ENCODE data around the gene CIAPIN1.
"Not testable (repeated sequence)": the region's sequence is repeated elsewhere in the genome, so short reads cannot be mapped to it uniquely, and the experiment has no call there.

Gene CIAPIN1

DNA sequence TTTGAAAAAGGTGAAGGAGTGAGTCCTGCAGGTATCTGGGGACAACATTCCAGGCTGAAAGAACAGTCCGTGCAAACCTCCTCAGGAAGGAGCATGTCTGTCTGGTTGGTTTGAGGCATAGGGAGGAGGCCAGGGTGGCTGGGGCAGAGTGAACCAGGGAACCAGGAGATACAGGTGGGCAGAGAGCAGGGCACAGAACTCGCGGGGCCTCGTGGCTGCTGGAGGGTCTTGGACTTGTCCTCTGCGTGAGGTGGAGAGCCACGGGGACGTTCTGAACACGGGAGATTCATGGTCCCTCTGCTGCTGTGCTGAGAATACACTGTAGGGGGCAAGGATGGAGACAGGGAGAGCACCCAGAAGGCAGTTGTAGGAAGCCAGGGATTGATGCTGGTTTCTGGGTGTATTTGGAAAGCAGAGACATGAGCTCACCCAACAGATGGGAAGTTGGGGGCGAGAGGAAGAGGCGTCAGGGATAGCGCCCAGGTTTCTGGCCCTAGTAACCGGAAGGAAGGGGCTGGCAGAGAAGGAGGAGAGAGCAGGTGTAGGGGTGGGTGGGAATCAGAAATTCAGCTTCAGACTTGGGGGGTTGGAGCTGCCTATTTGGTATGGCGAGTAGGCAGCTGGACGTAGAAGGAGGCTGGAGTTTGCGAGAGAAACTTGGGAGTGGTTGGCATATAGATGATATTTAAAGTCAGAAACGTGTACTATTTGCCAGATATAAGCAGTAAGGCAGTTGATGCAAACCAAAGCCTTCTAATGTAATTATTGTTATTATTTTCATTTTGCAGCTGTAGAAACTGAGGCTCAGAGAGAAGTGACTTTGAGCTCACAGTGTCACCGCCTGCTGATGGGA is 43.0 kb downstream of the CIAPIN1 start, which contains the start of gene CCL17:
Gene CCL17 (plus strand): TSS at position 803 of the 853 bp plus-strand sequence. CDS start 9,166 bp downstream, outside the sequence.
- no peak for DNase-seq

DNA sequence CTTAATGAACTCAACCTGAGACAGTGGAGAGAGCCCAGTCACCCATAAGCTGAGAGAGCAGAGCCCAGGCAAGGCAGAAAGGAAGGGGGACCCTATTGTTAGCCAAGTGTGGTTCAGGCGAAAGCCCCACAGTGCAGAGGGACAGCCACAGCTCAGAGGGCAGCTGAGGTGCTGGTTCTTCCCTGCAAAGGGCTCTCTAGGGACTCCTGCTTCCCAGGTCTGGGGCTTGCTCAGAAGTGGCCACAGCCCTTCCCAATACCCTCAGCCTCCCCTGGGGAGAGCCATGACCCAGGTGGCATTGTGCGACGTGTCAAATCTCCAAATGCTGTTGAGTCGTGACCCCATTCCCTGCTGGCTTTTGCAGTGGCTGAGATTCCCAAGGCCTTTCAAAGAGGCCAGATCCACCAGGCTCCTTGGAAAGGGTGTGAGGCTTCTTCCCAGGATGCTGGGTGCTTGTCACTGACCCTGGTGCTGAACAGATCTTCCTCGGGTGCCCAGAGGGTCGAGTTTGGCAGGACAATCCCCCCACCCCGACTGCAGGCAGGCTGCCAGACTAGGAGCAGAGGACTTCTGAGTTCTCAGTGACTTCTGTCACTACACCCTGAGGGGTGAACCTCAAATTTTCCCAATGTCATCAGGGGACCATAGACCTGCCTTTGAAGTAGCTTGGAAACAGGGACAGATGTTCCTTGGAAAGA is 45.1 kb downstream of the CIAPIN1 start:
- DNase-seq = no peak

DNA sequence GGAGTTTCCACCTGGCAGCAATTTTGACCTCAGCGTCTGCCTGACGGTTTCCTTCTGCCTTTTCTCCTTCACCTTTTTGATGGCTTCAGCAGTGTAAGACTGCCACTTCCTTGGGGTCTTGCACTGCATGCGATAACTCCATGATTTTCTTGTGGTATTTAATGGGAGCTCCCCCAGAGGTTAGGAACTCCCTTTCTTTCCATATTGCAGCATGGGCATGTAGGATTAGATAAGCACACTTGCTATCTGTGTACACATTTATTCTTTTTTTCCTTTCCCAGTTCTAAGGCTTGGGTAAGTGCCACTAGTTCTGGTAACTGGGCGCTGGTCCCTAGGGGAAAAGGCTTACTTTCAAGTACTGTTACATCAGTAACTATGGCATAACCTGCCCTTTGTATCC is 49.7 kb downstream of the CIAPIN1 start:
- DNase-seq = not testable (repeated sequence)

DNA sequence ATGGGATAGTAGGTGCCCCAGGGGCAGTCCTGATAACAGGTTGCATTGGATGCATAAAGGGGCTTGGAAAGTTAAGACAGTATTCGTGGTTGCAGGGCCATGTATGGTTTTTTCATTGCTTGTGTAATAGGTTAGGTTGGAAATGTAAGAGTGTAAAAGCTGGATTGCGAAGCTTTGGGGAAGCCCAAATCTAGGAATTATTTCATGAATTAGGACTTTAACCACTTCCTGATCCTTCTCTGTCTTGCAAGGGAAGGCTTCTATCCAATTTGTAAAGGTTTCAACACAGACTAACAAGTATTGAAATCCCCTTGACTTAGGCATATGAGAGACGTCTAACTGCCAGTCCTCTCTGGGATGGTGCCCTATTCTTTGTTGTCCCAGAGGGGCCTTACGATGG is 50.4 kb downstream of the CIAPIN1 start:
- no peak for DNase-seq

DNA sequence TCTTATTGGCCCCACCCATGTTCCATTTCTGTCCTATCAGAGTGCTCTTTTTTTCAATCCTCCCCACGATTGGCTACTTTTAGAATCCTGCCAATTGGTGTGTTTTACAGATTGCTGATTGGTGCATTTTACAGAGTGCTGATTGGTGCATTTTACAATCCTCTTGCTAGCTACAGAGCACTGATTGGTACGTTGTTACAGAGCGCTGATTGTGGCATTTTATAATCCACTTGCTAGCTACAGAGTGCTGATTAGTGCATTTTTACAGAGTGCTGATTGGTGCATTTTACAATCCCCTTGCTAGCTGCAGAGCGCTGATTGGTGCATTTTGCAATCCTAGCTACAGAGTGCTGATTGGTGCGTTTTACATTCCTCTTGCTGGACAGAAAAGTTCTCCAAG is 52.2 kb downstream of the CIAPIN1 start:
- DNase-seq = no peak

DNA sequence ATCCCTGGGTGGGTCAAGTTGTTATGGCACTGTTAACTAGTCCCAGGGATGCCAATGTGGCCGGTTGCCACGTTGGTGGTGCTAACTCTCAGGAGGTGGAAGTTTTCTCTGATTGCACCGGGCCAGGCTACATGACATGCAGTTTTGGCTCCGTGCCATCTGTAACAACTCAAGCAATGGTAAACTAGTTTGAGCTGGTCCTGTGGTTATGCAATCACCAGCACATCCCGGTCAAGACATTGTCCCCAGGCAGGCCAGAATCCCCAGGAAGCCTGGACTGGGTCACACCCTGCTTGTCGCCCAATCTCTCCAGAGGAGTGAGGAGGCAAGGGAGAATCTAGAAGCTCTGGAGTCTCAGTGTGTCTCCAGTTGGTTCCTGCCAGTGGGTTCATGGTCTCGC is 52.7 kb downstream of the CIAPIN1 start:
- no peak for DNase-seq

DNA sequence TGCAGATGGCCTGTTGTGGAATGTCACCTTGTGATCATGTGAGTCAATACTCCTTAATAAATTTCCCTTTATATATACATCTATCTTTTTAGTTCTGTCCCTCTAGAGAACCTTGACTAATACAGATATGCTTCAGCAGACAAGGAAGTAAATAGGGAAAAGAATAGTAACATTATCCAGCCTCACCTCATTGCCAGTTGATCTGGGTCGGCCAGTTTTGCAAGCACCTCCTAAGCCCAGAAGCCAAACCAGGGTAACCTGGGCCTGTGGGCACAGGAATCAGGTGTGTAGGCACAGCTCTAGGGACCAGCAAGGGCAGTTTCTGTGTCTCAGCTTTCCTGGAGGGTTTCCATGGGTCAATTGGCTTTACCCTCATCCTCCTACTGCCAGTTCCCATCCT is 54.5 kb downstream of the CIAPIN1 start:
- no peak for DNase-seq

DNA sequence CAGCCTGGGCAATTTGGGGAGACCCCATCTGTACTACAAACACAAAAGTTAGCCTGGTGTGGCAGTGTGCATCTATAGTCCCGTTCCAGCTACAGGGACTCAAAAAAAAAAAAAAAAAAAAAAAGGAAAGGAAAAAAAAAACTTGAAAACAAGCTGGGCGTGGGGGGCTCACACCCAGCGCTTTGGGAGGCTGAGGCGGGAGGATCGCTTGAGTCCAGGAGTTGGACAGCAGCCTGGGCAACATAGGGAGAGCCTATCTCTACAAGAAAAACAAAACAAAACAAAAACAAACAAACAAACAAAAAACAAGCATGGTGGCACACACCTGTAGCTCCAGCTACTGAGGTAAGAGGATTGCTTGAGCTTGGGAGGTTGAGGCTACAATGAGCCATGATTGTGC is 55.5 kb downstream of the CIAPIN1 start:
- no peak for DNase-seq

DNA sequence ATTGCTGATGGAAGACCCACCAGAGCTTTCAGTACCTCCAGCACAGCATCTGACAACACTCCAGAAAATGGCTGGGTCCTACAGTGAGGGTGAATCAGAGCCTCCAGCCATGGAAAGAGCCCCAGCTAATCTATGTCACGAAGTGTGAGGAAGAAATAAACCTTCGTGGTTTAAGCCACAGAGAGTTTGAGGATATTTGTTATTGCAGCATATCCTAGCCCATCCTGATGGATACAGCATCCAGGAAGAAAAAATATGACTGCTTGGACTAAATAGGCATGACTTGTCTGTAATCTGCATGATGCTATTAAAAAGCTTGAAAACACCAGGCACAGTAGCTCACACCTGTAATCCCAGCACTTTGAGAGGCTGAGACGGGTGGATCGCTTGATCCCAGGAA is 55.9 kb downstream of the CIAPIN1 start:
- DNase-seq = no peak

DNA sequence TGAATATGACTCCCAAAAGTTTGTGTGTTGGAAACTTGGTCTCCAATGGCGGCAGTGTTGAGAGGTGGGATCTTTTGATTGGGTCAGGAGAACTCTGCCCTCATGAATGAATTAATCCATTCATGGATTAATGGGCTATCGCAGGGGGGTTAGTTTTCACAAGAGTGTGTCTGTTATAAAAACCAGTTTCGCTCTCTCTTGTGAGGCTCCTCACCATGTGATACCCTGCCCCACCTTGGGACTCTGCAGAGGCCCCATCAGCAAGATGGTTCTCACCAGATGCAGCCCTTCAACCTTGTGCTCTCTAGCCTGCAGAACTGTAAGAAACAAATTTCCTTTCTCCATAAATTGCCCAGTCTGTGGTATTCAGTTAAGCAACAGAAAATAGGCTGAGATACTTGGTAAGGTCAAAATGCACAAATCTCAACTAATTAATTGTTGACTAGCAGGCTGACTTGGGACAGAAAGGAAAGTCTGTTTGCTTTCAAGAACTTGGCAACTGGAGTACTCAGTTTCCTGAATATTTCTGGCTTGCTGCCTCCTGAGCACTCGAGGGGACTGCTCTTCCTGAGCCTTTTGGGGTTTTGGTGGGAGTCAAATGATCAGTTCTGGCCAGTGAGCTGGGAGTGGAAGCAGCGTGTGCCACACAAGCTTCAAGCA is 56.4 kb downstream of the CIAPIN1 start:
- no peak for DNase-seq

DNA sequence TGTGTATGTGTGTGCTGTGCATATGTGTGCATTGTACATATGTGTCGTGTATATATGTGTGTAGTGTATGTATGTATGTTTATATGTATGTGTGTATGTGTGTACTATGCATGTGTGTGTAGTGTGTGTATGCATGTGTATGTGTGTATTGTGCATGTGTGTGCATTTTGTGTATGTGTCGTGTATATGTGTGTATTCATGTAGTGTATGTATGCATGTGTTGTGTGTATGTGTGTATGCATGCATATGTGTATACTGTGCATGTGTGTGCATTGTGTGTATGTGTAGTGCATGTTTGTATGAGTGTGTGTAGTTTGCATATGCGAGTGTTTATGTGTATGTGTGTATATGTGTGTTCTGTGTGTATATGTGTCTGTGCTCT is 58.1 kb downstream of the CIAPIN1 start:
- DNase-seq = no peak

DNA sequence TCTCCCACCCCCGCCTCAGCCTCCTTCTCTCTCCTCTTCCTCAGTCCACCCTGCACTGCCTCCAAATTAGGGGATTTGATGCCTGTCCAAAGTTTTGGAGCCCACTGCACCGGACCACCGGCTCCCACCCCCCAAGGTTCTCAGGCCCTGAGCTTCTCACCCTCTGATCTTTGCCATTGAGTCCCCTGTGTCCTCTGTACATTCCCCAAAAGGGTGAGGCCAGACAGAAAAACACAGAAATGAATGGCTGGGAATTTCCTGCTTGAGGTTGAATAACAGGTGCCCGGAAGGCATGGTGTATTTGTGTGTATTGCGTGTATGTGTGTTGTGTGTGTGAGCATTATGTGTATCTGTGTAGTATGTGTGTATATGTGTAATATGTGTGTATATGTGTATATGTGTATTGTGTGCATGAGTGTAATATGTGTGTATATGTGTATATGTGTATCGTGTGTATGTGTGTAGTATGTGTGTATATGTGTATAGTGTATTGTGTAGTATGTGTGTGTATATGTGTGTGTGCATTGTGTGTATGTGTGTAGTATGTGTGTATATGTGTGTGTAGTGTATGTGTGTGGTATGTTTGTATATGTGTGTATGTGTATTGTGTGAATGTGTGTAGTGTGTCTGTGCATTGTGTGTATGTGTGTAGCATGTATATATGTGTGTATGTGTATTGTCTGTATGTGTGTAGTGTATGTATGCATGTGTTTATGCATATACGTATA is 58.7 kb downstream of the CIAPIN1 start:
- DNase-seq = no peak

DNA sequence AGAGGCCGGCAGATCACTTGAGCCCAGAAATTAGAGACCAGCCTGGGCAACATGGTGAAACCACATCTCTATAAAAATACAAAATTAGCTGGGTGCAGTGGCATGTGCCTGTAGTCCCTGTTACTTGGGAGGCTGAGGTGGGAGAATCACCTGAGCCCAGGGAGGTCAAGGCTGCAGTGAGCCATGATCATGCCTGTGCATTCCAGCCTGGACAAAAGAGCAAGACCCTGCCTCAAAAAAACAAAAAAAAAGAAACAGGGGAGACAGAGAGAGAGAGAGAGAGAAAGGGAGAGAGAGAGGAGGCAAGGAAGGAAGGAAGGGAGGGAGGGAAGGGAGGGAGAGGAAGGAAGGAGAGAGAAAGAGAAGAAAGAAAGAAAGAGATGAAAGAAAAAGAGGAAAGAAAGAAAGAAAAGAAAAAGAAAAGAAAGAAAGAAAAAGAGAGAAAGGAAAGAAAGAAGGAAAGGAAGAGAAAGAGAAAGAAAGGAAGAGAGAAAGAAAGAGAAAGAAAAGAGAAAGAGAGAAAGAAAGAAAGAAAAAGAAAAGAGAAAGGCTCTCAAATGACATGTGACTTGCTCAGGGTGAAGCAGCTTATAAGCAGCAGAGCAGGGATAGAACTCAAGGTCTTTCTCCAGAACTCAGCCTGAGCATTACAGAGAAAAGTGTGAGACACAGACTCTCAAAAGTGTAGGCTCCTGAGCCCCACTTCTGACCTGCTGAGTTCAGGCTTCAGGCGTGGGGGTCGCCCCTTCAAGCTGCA is 59.4 kb downstream of the CIAPIN1 start:
- DNase-seq = no peak

DNA sequence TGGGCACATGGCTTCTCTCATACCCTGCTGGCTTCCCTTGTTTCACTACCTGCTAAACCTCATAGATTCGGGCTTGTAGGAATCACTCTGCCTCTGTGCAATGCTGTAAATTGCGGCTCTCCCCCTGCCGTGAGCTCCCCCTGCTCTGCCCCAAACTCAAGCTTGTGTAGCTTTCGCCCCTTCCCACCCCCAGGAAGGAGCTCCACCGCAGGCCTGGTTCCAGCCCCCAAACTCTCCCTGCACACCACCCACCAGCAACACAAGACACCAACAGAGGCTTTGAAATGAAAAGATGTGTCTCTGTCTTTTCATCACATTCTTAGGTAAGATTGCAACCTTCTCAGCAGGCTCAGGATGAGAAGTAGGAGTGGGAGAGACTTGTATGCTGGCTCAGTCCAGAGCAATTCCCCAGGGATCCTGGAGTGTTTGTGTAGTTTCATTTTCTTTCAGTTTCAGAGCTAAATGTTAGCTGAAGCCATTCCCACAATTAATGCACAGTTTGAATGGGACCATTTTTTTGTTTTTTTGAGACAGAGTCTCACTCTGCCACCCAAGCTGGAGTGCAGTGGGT is 60.7 kb downstream of the CIAPIN1 start:
- DNase-seq = no peak

DNA sequence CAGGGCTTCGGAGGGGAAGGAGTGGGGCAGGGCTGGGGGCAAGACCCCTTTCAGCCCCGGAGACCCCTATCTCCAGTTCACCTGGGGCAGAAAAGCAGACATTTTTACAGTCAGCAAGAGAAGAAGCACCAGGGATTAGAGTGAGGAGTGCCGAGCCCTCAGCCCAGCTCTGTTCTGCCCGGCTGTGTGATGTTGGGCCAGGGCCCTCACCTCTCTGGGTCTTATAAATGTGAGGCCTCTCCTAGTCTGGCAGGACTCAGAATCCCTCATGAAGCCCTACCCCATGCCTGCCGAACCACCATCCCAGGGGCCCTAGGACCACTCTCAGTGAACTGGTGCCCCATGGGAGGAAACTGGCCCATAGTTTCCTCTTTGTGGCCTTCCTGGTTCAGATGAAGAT is 62.1 kb downstream of the CIAPIN1 start:
- DNase-seq = no peak

DNA sequence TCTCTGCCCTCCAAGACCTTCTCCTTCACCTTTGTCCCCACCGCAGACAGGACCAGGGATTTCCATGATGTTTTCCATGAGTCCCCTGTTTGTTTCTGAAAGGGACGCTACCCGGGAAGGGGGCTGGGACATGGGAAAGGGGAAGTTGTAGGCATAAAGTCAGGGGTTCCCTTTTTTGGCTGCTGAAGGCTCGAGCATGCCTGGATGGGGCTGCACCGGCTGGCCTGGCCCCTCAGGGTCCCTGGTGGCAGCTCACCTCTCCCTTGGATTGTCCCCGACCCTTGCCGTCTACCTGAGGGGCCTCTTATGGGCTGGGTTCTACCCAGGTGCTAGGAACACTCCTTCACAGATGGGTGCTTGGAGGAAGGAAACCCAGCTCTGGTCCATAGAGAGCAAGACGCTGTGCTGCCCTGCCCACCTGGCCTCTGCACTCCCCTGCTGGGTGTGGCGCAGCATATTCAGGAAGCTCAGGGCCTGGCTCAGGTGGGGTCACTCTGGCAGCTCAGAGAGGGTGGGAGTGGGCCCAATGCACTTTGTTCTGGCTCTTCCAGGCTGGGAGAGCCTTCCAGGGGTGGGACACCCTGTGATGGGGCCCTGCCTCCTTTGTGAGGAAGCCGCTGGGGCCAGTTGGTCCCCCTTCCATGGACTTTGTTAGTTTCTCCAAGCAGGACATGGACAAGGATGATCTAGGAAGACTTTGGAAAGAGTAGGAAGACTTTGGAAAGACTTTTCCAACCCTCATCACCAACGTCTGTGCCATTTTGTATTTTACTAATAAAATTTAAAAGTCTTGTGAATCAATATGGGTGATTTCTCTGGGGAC is 62.7 kb downstream of the CIAPIN1 start:
- DNase-seq = no peak

DNA sequence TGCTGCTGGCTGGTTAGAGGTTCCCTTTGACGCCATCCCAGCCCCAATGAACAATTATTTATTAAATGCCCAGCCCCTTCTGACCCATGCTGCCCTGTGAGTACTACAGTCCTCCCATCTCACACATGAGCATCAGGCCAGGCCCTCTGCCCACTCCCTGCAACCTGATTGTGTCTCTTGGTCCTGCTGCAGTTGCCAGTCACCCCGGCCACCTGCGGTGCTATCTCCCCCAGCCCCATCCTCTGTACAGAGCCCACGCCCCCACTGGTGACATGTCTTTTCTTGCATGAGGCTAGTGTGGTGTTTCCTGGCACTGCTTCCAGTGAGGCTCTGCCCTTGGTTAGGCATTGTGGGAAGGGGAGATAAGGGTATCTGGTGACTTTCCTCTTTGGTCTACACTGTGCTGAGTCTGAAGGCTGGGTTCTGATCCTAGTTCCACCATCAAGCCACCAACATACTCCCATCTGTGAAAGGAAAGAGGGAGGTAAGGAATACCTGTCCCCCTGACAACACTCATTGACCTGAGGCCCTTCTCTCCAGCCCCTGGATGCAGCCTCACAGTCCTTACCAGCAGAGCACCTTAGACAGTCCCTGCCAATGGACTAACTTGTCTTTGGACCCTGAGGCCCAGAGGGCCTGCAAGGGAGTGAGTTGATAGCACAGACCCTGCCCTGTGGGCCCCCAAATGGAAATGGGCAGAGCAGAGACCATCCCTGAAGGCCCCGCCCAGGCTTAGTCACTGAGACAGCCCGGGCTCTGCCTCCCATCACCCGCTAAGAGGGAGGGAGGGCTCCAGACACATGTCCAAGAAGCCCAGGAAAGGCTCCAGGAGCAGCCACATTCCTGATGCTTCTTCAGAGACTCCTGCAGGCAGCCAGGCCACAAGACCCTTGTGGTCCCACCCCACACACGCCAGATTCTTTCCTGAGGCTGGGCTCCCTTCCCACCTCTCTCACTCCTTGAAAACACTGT is 63.6 kb downstream of the CIAPIN1 start:
- no peak for DNase-seq

DNA sequence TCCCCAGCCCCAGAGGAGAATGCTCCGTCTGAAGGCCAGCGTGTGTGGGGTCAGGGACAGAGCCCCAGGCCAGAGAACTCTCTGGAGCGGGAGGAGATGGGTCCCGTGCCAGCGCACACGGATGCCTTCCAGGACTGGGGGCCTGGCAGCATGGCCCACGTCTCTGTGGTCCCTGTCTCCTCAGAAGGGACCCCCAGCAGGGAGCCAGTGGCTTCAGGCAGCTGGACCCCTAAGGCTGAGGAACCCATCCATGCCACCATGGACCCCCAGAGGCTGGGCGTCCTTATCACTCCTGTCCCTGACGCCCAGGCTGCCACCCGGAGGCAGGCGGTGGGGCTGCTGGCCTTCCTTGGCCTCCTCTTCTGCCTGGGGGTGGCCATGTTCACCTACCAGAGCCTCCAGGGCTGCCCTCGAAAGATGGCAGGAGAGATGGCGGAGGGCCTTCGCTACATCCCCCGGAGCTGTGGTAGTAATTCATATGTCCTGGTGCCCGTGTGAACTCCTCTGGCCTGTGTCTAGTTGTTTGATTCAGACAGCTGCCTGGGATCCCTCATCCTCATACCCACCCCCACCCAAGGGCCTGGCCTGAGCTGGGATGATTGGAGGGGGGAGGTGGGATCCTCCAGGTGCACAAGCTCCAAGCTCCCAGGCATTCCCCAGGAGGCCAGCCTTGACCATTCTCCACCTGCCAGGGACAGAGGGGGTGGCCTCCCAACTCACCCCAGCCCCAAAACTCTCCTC is 64.5 kb downstream of the CIAPIN1 start:
- no peak for DNase-seq
